Islet of Langerhans (tissue), 1 donor: ENCODE data around the gene TAC3.
"Not testable (repeated sequence)": the region's sequence is repeated elsewhere in the genome, so short reads cannot be mapped to it uniquely, and the experiment has no call there.

Experiments
- FAIRE-seq: peaks from one replicate; lab custom pipeline; 2011; peaks lifted over from hg19 to GRCh38; lab: Jason Lieb, UNC

TAC3 gene

GRCh38 chr12:57016348-57016747 lies at the start of gene TAC3:
TAC3 (minus strand) TSS chr12:57016529; CDS start chr12:57015797, 732 bp downstream.
- FAIRE-seq: no peak

- no peak for FAIRE-seq
Observed at GRCh38 chr12:57063991-57064685, 47.8 kb upstream of the TAC3 start.

GRCh38 chr12:57058454-57058853 lies 42.1 kb upstream of the TAC3 start:
- no peak for FAIRE-seq

GRCh38 chr12:57057067-57057751 lies 40.9 kb upstream of the TAC3 start:
- no peak for FAIRE-seq

- FAIRE-seq: no peak
Observed at GRCh38 chr12:57055824-57056223, 39.5 kb upstream of the TAC3 start.

- not testable (repeated sequence) for FAIRE-seq
Observed at GRCh38 chr12:57053901-57054300, 37.6 kb upstream of the TAC3 start.

- not testable (repeated sequence) for FAIRE-seq
Observed at GRCh38 chr12:57053146-57053545, 36.8 kb upstream of the TAC3 start.

GRCh38 chr12:57051011-57051410 lies 34.7 kb upstream of the TAC3 start:
- no peak for FAIRE-seq

- FAIRE-seq: no peak
Observed at GRCh38 chr12:57049890-57050289, 33.6 kb upstream of the TAC3 start, which contains the start of gene MYO1A. MYO1A (minus strand) TSS chr12:57050129; CDS start chr12:57048323, 1,806 bp downstream.

GRCh38 chr12:57049119-57049446 lies 32.8 kb upstream of the TAC3 start:
- no peak for FAIRE-seq

- no peak for FAIRE-seq
Observed at GRCh38 chr12:57048423-57049118, 32.2 kb upstream of the TAC3 start.

GRCh38 chr12:57047981-57048380 lies 31.7 kb upstream of the TAC3 start:
- no peak for FAIRE-seq

- FAIRE-seq: no peak
Observed at GRCh38 chr12:57046947-57047890, 30.9 kb upstream of the TAC3 start.

- no peak for FAIRE-seq
Observed at GRCh38 chr12:57046086-57046791, 29.9 kb upstream of the TAC3 start.

- no peak for FAIRE-seq
Observed at GRCh38 chr12:57044889-57045288, 28.6 kb upstream of the TAC3 start.

- FAIRE-seq: no peak
Observed at GRCh38 chr12:57044468-57044867, 28.1 kb upstream of the TAC3 start.

GRCh38 chr12:57042695-57043094 lies 26.4 kb upstream of the TAC3 start:
- no peak for FAIRE-seq

- FAIRE-seq: no peak
Observed at GRCh38 chr12:57040750-57041149, 24.4 kb upstream of the TAC3 start.

GRCh38 chr12:57040211-57040610 lies 23.9 kb upstream of the TAC3 start:
- FAIRE-seq: no peak

- FAIRE-seq: no peak
Observed at GRCh38 chr12:57039016-57039798, 22.9 kb upstream of the TAC3 start.

GRCh38 chr12:57037264-57037663 lies 20.9 kb upstream of the TAC3 start:
- no peak for FAIRE-seq
